GM10266 (cell line): ENCODE measurements around the gene ORM1.

Experiments
- DNase-seq: peaks from one replicate; pipeline ENCODE4 v3.0.0; 2012; ENCODE audit errors: extremely low spot score
- TF ChIP-seq, protein P1 (sequence below): IDR thresholded peaks from 2 replicates; pipeline ENCODE4 v1.5.1; 2012; ENCODE audit warnings: mild to moderate bottlenecking, low read depth; ENCODE audit not compliant: control insufficient read depth, insufficient read depth; ENCODE audit errors: missing control alignments

Gene ORM1

DNA sequence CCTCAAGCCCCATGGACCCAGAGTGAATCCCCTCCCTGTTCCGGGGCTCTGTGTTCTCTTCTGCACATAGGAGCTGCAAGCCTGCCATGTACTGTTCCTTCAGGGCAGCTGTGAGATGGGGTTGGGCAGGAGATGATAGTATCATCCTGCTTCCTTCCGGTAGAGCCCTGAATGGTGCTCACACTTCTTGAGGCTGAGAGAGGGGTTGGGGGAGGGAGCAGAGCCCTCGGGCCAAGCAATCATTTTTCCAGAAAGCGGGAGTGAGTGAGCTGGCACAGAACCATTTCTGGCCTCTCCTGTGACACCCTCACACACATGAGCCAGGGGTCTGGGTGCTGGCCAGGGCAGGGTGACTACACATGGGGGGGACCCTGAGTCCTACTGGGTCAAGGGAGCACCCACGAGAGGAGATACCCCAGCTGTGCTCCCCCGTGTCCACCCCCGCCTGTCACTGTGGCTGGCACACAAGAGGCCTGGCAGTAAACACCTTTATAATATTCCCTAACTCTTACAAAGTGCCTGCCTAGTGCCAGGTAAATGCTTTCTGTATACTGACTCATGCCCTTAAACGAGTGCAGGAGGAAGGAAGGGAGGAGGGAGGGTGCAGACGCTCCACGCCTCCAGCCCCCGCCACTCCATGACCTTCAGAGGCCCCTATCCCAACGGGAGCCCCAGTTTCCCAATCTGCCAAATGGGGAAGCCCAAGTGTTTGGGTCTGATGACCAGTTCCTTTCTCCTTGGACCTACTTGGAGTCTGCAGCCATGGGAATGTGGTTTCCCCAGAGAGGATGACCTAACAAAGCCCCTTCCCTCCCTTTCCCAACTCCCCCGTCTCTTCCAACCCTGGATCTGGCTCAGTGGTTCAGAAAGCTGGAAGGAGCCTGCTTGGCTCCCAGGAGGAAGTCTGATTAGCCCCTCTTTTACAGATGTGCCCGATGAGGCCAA lies 49.3 kb downstream of the ORM1 start:
- DNase-seq: peak; percentile 42
- TF ChIP-seq, protein P1, sequence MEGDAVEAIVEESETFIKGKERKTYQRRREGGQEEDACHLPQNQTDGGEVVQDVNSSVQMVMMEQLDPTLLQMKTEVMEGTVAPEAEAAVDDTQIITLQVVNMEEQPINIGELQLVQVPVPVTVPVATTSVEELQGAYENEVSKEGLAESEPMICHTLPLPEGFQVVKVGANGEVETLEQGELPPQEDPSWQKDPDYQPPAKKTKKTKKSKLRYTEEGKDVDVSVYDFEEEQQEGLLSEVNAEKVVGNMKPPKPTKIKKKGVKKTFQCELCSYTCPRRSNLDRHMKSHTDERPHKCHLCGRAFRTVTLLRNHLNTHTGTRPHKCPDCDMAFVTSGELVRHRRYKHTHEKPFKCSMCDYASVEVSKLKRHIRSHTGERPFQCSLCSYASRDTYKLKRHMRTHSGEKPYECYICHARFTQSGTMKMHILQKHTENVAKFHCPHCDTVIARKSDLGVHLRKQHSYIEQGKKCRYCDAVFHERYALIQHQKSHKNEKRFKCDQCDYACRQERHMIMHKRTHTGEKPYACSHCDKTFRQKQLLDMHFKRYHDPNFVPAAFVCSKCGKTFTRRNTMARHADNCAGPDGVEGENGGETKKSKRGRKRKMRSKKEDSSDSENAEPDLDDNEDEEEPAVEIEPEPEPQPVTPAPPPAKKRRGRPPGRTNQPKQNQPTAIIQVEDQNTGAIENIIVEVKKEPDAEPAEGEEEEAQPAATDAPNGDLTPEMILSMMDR: no peak

DNA sequence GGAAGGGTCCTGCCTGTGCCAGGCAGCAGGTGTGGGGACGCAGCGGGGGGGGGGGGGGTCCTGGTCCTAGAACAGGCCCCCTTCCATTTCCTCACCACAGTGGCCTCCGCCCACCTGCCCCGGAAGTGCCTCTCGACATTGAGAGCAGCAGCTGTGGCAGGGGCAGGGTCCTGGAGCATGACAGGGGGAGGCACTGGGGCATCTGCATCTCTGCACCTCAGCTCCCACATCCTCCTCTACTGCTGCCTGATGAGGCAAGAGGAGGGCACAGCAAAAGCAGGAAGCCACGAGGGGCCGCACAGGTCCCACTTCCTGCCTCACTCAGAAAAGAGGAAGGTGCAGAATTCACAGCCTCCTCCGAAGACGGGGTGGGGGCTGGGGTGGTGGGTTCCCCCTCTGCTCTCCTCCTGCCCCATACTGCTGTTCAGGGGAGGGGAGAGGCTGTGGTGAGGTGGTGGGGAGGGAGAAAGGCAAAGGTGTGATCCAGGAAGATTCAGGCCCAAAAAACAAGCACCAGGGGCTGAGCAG lies 50.1 kb downstream of the ORM1 start:
- TF ChIP-seq, protein P1: no peak
- peak; percentile 82 for DNase-seq

DNA sequence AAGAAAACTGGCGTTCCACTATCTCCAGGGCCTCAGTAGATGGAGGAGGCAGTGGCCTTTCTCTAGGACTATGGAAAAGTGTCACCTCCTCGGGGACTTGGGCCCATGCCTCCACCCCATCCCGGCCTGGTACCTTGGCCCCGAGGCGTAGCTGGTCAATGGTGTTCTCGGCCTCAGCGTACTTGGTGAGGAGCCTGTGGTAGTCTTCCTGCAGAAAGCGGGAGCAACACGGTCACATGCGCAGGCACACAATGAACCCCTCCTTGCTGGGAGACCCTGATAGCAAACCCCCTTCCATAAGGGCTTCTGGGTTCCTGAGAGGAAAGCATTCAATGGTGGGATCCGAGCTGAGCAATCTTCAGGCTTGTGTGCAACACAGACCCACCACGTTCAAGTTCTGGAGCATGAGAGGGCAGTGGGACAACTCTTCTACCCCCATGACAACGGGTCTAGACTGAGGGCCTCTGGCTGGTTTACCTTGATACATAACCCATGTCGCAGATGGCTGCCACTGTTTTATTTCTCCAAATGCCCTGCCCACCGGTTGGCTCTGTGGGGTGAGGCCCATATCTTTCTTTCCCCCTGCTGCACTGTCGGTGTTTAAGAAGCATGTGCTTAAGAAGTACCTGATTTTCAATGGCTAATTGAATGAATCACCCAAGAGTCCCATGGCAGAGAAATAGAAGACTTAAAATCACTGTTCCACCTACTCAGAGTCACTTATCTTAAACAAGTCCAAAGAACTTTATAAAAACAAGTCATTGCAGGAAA lies 51.2 kb downstream of the ORM1 start:
- DNase-seq: no peak
- TF ChIP-seq, protein P1: no peak

DNA sequence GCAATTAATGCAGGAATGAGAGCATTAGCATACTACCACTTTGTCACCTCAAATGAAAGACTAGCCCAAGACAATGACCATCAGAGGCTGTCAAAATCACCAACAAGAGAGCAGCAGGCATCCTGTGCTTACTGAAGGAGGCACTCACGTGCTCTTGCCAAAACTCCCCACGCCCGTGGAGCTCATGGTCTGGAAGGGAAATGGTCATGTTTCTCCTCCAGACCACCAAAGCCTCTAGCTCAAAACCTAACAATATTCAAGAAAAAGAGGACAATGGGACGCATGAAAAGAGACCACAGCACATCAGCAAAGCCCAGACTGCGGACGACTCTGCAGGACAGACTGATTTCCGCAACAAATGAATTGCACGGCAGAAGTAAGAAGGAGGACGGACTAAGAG lies 52.0 kb downstream of the ORM1 start:
- TF ChIP-seq, protein P1: no peak
- no peak for DNase-seq

DNA sequence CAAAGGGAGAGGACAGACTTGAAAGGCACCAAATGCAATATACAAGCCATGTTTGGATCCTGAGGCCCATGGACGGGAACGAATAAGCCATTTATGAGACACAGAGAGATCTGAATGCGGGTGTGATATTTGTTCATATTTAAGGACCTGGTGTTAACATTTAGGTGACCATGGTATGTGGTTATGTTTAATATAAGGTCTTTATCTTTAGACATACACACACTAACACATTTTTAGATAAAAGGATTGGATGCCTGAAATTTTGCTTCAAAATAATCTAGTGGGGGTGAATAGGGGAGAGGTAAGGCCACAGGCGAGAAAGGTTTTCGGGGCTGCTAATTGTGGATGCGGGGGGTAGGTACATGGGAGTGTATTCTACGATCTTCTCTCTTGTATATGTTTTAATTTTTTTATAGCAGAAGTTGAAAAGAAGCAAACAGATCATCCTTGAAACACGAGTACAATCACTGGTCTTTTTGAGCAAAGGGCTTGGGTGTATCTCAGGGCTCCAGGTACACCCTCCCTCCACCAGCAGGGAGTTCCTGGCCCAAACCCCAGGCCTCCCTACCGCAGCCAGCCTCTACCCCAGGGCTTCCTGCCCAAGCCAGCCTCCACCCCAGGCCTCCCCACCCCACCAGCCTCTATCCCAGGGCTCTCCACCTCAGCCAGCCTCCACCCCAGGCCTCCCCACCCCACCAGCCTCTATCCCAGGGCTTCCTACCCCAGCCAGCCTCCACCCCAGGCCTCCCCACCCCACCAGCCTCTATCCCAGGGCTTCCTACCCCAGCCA lies 52.7 kb downstream of the ORM1 start:
- TF ChIP-seq, protein P1: no peak
- no peak for DNase-seq
